IMR-90 (cell line): ENCODE results near the gene AP1S1. TPM values are rescaled to one million over a fixed set of nuclear protein-coding genes. Genes with fewer than 3 reads are reported as not detected.

Source experiments
- ATAC-seq: fragments of 200-7000 bp; cut with Tn5 transposase; 2 replicates; pipeline ENCODE4 v1.9.1; 2020; ENCODE audit warnings: low read depth, mild to moderate bottlenecking, moderate library complexity
- BruUV-seq: library from RNA; stranded (reverse); fragments of 400-500 nt; replicated peaks from 2 replicates; lab custom pipeline; 2021; lab: Mats Ljungman, UMichigan
- CTCF ChIA-PET: fragments of 300-600 bp; formaldehyde crosslinking; extraction: SDS; loops from one replicate; lab custom pipeline; 2021; ENCODE audit warnings: antibody characterized with exemption; lab: Yijun Ruan, JAX
- POLR2A ChIA-PET: fragments of 300-600 bp; sonication (Branson Sonifier 250); formaldehyde crosslinking; loops from one replicate; lab custom pipeline; 2022; ENCODE audit warnings: antibody characterized with exemption; ENCODE audit not compliant: unreplicated experiment; lab: Charles Lee
- DNase-seq: peaks from one replicate; pipeline ENCODE4 v3.0.0; 2013
- H2AFZ ChIP-seq: replicated peaks from 2 replicates; pipeline ENCODE3; 2013; ENCODE audit warnings: low read length, mild to moderate bottlenecking; ENCODE audit not compliant: poor library complexity
- H2AK5ac ChIP-seq: 2 replicates; pipeline ENCODE4 v1.6.1; 2013; ENCODE audit warnings: low read depth, low read length, inconsistent platforms
- H2AK9ac ChIP-seq: replicated peaks from 2 replicates; pipeline ENCODE3; 2013; ENCODE audit warnings: mild to moderate bottlenecking, low read depth, low read length, moderate library complexity; ENCODE audit not compliant: poor library complexity
- H2BK120ac ChIP-seq: 2 replicates; pipeline ENCODE4 v1.6.1; 2013; ENCODE audit warnings: low read depth, low read length, inconsistent platforms
- H2BK15ac ChIP-seq: 3 replicates; pipeline ENCODE4 v1.6.1; 2013; ENCODE audit warnings: low read depth, low read length, inconsistent platforms
- H2BK20ac ChIP-seq: 2 replicates; pipeline ENCODE4 v1.6.1; 2013; ENCODE audit warnings: low read depth, mild to moderate bottlenecking, inconsistent platforms, low read length, moderate library complexity
- H2BK5ac ChIP-seq: 2 replicates; pipeline ENCODE4 v1.6.1; 2013; ENCODE audit warnings: mild to moderate bottlenecking, low read depth, low read length, inconsistent platforms; ENCODE audit not compliant: poor library complexity, severe bottlenecking
- H3K14ac ChIP-seq: replicated peaks from 2 replicates; pipeline ENCODE4 v1.6.1; 2013; ENCODE audit warnings: low read depth, low read length, inconsistent platforms
- H3K18ac ChIP-seq: 2 replicates; pipeline ENCODE4 v1.6.1; 2013; ENCODE audit warnings: low read depth, low read length, control low read depth
- H3K23ac ChIP-seq: 2 replicates; pipeline ENCODE4 v1.6.1; 2013; ENCODE audit warnings: low read depth, low read length, inconsistent platforms
- H3K27ac ChIP-seq: 2 replicates; pipeline ENCODE4 v1.5.1; 2013; ENCODE audit warnings: mild to moderate bottlenecking, control low read depth, low read length; ENCODE audit not compliant: insufficient read depth
- H3K27me3 ChIP-seq: 2 replicates; pipeline ENCODE4 v1.6.1; 2013; ENCODE audit warnings: low read length; ENCODE audit not compliant: control insufficient read depth, insufficient read depth
- H3K36me3 ChIP-seq: 2 replicates; pipeline ENCODE4 v1.6.1; 2013; ENCODE audit warnings: low read length, mixed read lengths; ENCODE audit not compliant: control insufficient read depth, insufficient read depth
- H3K4ac ChIP-seq: 2 replicates; pipeline ENCODE4 v1.6.1; 2013; ENCODE audit warnings: low read depth, low read length, inconsistent platforms
- H3K4me1 ChIP-seq: 2 replicates; pipeline ENCODE4 v1.6.1; 2013; ENCODE audit warnings: low read length, mixed read lengths; ENCODE audit not compliant: control insufficient read depth, insufficient read depth
- H3K4me2 ChIP-seq: 2 replicates; pipeline ENCODE4 v1.6.1; 2013; ENCODE audit warnings: low read depth, mild to moderate bottlenecking, control low read depth, low read length, moderate library complexity
- H3K4me3 ChIP-seq: 2 replicates; pipeline ENCODE4 v1.5.1; 2013; ENCODE audit warnings: low read depth, mild to moderate bottlenecking, control low read depth, low read length, moderate library complexity; ENCODE audit not compliant: insufficient read depth
- H3K56ac ChIP-seq: 2 replicates; pipeline ENCODE4 v1.6.1; 2013; ENCODE audit warnings: low read length, inconsistent platforms; ENCODE audit not compliant: insufficient read depth; ENCODE audit errors: extremely low read depth
- H3K79me1 ChIP-seq, 2 experiments: 2 replicates each; pipeline ENCODE4 v1.6.1; 2013; ENCODE audit warnings: low read length in 2 of 2, inconsistent platforms in 1 of 2, low read depth in 1 of 2
- H3K9ac ChIP-seq: 2 replicates; pipeline ENCODE4 v1.6.1; 2013; ENCODE audit warnings: low read depth, low read length, control low read depth
- H3K9me1 ChIP-seq: 2 replicates; pipeline ENCODE4 v1.6.1; 2013; ENCODE audit warnings: low read length, inconsistent platforms; ENCODE audit not compliant: insufficient read depth
- H3K9me3 ChIP-seq: 2 replicates; pipeline ENCODE4 v1.6.1; 2013; ENCODE audit warnings: low read length; ENCODE audit not compliant: control insufficient read depth, insufficient read depth
- H4K20me1 ChIP-seq: 2 replicates; pipeline ENCODE4 v1.6.1; 2013; ENCODE audit warnings: low read length, inconsistent platforms; ENCODE audit not compliant: insufficient read depth
- H4K5ac ChIP-seq: 2 replicates; pipeline ENCODE4 v1.6.1; 2013; ENCODE audit warnings: mild to moderate bottlenecking, low read depth, low read length, control low read depth
- H4K8ac ChIP-seq, 2 experiments: 2 replicates each; pipeline ENCODE4 v1.6.1; 2013; ENCODE audit warnings: low read depth in 2 of 2, low read length in 2 of 2, control low read depth in 1 of 2, inconsistent platforms in 1 of 2
- H4K91ac ChIP-seq: 2 replicates; pipeline ENCODE4 v1.6.1; 2013; ENCODE audit warnings: low read depth, low read length, inconsistent platforms; ENCODE audit not compliant: insufficient read depth
- BHLHE40 ChIP-seq: fragments of 150-350 bp; IDR thresholded peaks from 2 replicates; pipeline ENCODE4 v1.6.1; 2016; ENCODE audit warnings: mild to moderate bottlenecking, low read depth, low read length
- CEBPB ChIP-seq: IDR thresholded peaks from 2 replicates; pipeline ENCODE4 v1.6.1; 2012; ENCODE audit warnings: low read depth, low read length, improper control_type of control experiment
- FOS ChIP-seq: fragments of 150-350 bp; IDR thresholded peaks from 2 replicates; pipeline ENCODE4 v1.6.1; 2016; ENCODE audit warnings: low read depth, low read length
- MAFK ChIP-seq: IDR thresholded peaks from 2 replicates; pipeline ENCODE4 v1.6.1; 2012; ENCODE audit warnings: low read depth, low read length, improper control_type of control experiment
- POLR2A ChIP-seq: IDR thresholded peaks from 2 replicates; pipeline ENCODE4 v1.6.1; 2012; ENCODE audit warnings: mild to moderate bottlenecking, low read depth, low read length
- WGBS, 2 experiments: methylation state at CpG; one replicate each; pipeline versions ENCODE4 v1.1.5 to v1.1.7; 2013; ENCODE audit warnings: missing lambda C conversion rate in 2 of 2; ENCODE audit not compliant: insufficient read length in 1 of 2; ENCODE audit errors: extremely low coverage in 2 of 2; 5-methylcytosine and 5-hydroxymethylcytosine counted together
- dilution Hi-C: fragments of 300-500 bp; cut with HindIII; formaldehyde crosslinking; loops from one replicate; pipeline ENCODE4 v1.14.3; 2018; ENCODE audit warnings: low sequenced_read_pairs; ENCODE audit not compliant: unreplicated experiment
- in situ Hi-C: fragments of 300-500 bp; cut with MboI; formaldehyde crosslinking; loops from 3 replicates; pipeline ENCODE4 v1.14.3; 2019; ENCODE audit warnings: low sequenced_read_pairs, inconsistent platforms, mixed read lengths
- intact Hi-C: fragments of 100-400 bp; cut with micrococcal nuclease; formaldehyde crosslinking; loops from 2 replicates; pipeline ENCODE4 v1.10.0; 2022
- polyA plus RNA-seq, 3 experiments: library from polyadenylated mRNA; depleted of rRNA; stranded (reverse); fragments of >200 nt; gene quantifications; 2 replicates each; pipeline ENCODE4 v1.2.3, GENCODE V29; 2012; ENCODE audit warnings: low replicate concordance in 1 of 3
- total RNA-seq: library from RNA; depleted of rRNA; stranded (reverse); fragments of >200 nt; gene quantifications from 2 replicates; pipeline ENCODE4 v1.2.3, GENCODE V29; 2012
- TF ChIP-seq, protein P1 (sequence below): conservative IDR thresholded peaks from 2 replicates; pipeline ENCODE4 v1.5.1; 2012; ENCODE audit warnings: mild to moderate bottlenecking, low read depth, low read length, improper control_type of control experiment
- TF ChIP-seq, protein P2 (sequence below): fragments of 150-350 bp; IDR thresholded peaks from 2 replicates; pipeline ENCODE4 v1.6.1; 2016; ENCODE audit warnings: low read depth, mild to moderate bottlenecking, low read length, moderate library complexity, borderline replicate concordance

AP1S1 gene
- total and polyA plus RNA-seq, 2 of the 4 experiments (the other 2 are of a cell fraction), result 187 to 295 TPM

GRCh38 chr7:101119876-101120275 lies 34.4 kb upstream of the AP1S1 start:
- Histone ChIP-seq H2BK120ac (peak overlapping the region; percentile 91), H2AFZ (peak overlapping the region; percentile 0), H3K27ac (peak overlapping the region; percentile 36), H2BK5ac (peak overlapping the region; percentile 92), H3K4me1 (peaks cover 20% of the 10 kb centered on the region), H3K9ac (no peak overlapping the region), H3K27me3 (no peaks in the 10 kb centered on the region), H4K8ac (peak overlapping the region; percentile 2 to 82; a peak in 3 of 4 replicates), H3K9me1 (peaks cover 26% of the 10 kb centered on the region), H3K4ac (peak overlapping the region; percentile 94), H4K5ac (peak overlapping the region; percentile 24; the same call in 1 of the 2 replicates), H2BK15ac (peak overlapping the region; percentile 91; the same call in 2 of the 3 replicates), H3K18ac (peak overlapping the region; percentile 30; the same call in 1 of the 2 replicates), H2AK9ac (peak overlapping the region; percentile 10), H4K20me1 (no peaks in the 10 kb centered on the region), H2AK5ac (peak overlapping the region; percentile 94), H3K14ac (peak overlapping the region; percentile 73), H3K4me3 (no peak overlapping the region), H3K79me1 (peaks cover 4 to 34% of the 10 kb centered on the region in 2 experiments; a peak in 2 of 4 replicates), H3K9me3 (no peaks in the 10 kb centered on the region), H2BK20ac (peak overlapping the region; percentile 97), H4K91ac (peak overlapping the region; percentile 87), H3K4me2 (no peak overlapping the region; the same call in 1 of the 2 replicates), H3K56ac (no peak overlapping the region; the same call in 1 of the 2 replicates), H3K36me3 (no peaks in the 10 kb centered on the region), H3K23ac (peak overlapping the region; percentile 83; the same call in 1 of the 2 replicates)
- in situ Hi-C loops (loop anchor here (25.0 kb wide), 1 partner anchor 683 kb away; the partner anchor contains the start of genes MEPCE, PPP1R35 and ZCWPW1), intact Hi-C loops (no loop called here), dilution Hi-C loops (no loop called here)
- WGBS, 2 experiments, result no CpG with 5 or more reads among the region's 10 CpGs
- ChIA-PET POLR2A (no interaction called here), CTCF (interaction anchor here (0.6 kb wide), 1 partner anchor 42 kb away, joined by 3 read pairs; no protein-coding TSS in a partner anchor)
- ATAC-seq (no peak), DNase-seq (no peak)
- no TSS peak for BruUV-seq
- TF ChIP-seq, protein P1, sequence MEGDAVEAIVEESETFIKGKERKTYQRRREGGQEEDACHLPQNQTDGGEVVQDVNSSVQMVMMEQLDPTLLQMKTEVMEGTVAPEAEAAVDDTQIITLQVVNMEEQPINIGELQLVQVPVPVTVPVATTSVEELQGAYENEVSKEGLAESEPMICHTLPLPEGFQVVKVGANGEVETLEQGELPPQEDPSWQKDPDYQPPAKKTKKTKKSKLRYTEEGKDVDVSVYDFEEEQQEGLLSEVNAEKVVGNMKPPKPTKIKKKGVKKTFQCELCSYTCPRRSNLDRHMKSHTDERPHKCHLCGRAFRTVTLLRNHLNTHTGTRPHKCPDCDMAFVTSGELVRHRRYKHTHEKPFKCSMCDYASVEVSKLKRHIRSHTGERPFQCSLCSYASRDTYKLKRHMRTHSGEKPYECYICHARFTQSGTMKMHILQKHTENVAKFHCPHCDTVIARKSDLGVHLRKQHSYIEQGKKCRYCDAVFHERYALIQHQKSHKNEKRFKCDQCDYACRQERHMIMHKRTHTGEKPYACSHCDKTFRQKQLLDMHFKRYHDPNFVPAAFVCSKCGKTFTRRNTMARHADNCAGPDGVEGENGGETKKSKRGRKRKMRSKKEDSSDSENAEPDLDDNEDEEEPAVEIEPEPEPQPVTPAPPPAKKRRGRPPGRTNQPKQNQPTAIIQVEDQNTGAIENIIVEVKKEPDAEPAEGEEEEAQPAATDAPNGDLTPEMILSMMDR, result no peak
- no peak for TF ChIP-seq POLR2A
- no peak for TF ChIP-seq BHLHE40
- TF ChIP-seq CEBPB, result no peak
- no peak for TF ChIP-seq FOS
- peak; percentile 18; the same call in 1 of the 2 replicates for TF ChIP-seq MAFK
- TF ChIP-seq, protein P2, sequence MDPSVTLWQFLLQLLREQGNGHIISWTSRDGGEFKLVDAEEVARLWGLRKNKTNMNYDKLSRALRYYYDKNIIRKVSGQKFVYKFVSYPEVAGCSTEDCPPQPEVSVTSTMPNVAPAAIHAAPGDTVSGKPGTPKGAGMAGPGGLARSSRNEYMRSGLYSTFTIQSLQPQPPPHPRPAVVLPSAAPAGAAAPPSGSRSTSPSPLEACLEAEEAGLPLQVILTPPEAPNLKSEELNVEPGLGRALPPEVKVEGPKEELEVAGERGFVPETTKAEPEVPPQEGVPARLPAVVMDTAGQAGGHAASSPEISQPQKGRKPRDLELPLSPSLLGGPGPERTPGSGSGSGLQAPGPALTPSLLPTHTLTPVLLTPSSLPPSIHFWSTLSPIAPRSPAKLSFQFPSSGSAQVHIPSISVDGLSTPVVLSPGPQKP, result no peak
